HepG2 (cell line): ENCODE data around the gene VIPR1. TPM values are rescaled to one million over a fixed set of nuclear protein-coding genes. Genes with fewer than 3 reads are reported as not detected.

Experiments
- AHR ChIP-seq: IDR thresholded peaks from 2 replicates; pipeline ENCODE4 v1.6.1; 2018; ENCODE audit warnings: missing genetic modification reagents, missing compliant biosample characterization
- ATF7-NPFF ChIP-seq: sonication (generic); formaldehyde crosslinking; IDR thresholded peaks from 2 replicates; pipeline ENCODE4 v1.8.1; 2023; ENCODE audit warnings: mild to moderate bottlenecking, low read depth, missing genetic modification reagents, moderate library complexity
- FIP1L1 ChIP-seq: fragments of 200-400 bp; formaldehyde crosslinking; IDR thresholded peaks from 2 replicates; pipeline ENCODE4 v1.6.1; 2018; ENCODE audit warnings: low read depth, mild to moderate bottlenecking, low read length, moderate library complexity, borderline replicate concordance; ENCODE audit not compliant: insufficient read depth
- GABPB1 ChIP-seq: IDR thresholded peaks from 2 replicates; pipeline ENCODE4 v1.6.1; 2016; ENCODE audit warnings: mild to moderate bottlenecking, missing genetic modification reagents, moderate library complexity, missing compliant biosample characterization
- GMEB1 ChIP-seq: sonication (generic); formaldehyde crosslinking; IDR thresholded peaks from 2 replicates; pipeline ENCODE4 v1.5.1; 2020; ENCODE audit warnings: missing genetic modification reagents, mild to moderate bottlenecking, borderline replicate concordance
- HDAC2 ChIP-seq: sonication (generic); formaldehyde crosslinking; IDR thresholded peaks from 2 replicates; pipeline ENCODE4 v1.4.0; 2020; ENCODE audit warnings: missing genetic modification reagents
- HNF1B ChIP-seq: sonication (generic); formaldehyde crosslinking; IDR thresholded peaks from 2 replicates; pipeline ENCODE4 v1.5.1; 2020; ENCODE audit warnings: mild to moderate bottlenecking, moderate library complexity, missing genetic modification reagents
- POGZ ChIP-seq: sonication (generic); formaldehyde crosslinking; IDR thresholded peaks from 2 replicates; pipeline ENCODE4 v1.4.0; 2020; ENCODE audit warnings: mild to moderate bottlenecking, missing genetic modification reagents
- RBFOX2 ChIP-seq: fragments of 200-400 bp; formaldehyde crosslinking; IDR thresholded peaks from 2 replicates; pipeline ENCODE4 v1.6.1; 2017; ENCODE audit warnings: low read depth, mild to moderate bottlenecking, low read length
- SP140L ChIP-seq: sonication (generic); formaldehyde crosslinking; IDR thresholded peaks from 2 replicates; pipeline ENCODE4 v1.4.0; 2020; ENCODE audit warnings: missing genetic modification reagents, borderline replicate concordance
- ZNF274 ChIP-seq: sonication (generic); formaldehyde crosslinking; IDR thresholded peaks from 2 replicates; pipeline ENCODE4 v1.5.1; 2020; ENCODE audit warnings: mild to moderate bottlenecking, missing genetic modification reagents
- ZSCAN31 ChIP-seq: sonication (generic); formaldehyde crosslinking; IDR thresholded peaks from 2 replicates; pipeline ENCODE4 v1.5.0; 2020; ENCODE audit warnings: low read depth, mild to moderate bottlenecking, missing genetic modification reagents
- polyA plus RNA-seq, 8 experiments: library from polyadenylated mRNA; depleted of rRNA in 3 of 8; stranded (reverse) in 7 of 8; unstranded in 1 of 8; fragments of >200 nt; fragmentation: Illumina TruSeq in 4 of 8; extraction: Trizol in 4 of 8; gene quantifications; 2 replicates each; pipeline versions ENCODE4 v1.2.1 to v1.2.3, GENCODE V29; 2011 to 2016; ENCODE audit warnings: low read depth in 4 of 8, missing spikeins in 1 of 8, mixed read lengths in 1 of 8; ENCODE audit not compliant: insufficient read depth in 1 of 8
- total RNA-seq, 5 experiments: library from RNA; depleted of rRNA; stranded (reverse); fragments of >200 nt; fragmentation: Illumina TruSeq; extraction: Trizol; gene quantifications; 2 replicates each; pipeline ENCODE4 v1.2.3, GENCODE V29; 2016; ENCODE audit warnings: low read depth in 1 of 5
- TF ChIP-seq, protein P1 (sequence below), 2 experiments: sonication (generic) in 1 of 2; formaldehyde crosslinking in 1 of 2; IDR thresholded peaks; 2 replicates each; pipeline versions ENCODE4 v1.6.1 to v1.9.0; 2014 to 2022; ENCODE audit warnings: antibody characterized with exemption in 1 of 2, borderline replicate concordance in 1 of 2, inconsistent platforms in 1 of 2, low read depth in 1 of 2, missing genetic modification reagents in 1 of 2
- TF ChIP-seq, protein P2 (sequence below): sonication (generic); formaldehyde crosslinking; IDR thresholded peaks from 2 replicates; pipeline ENCODE4 v1.5.0; 2020; ENCODE audit warnings: missing genetic modification reagents
- TF ChIP-seq, protein P3 (sequence below): sonication (generic); formaldehyde crosslinking; IDR thresholded peaks from 2 replicates; pipeline ENCODE4 v1.5.1; 2020; ENCODE audit warnings: missing genetic modification reagents, mild to moderate bottlenecking, borderline replicate concordance

Gene VIPR1
- total and polyA plus RNA-seq, 2 of the 13 experiments (the other 11 are each of a cell fraction or from before 2014, with no cell fraction given), result 0.04 to 0.11 TPM

- TF ChIP-seq, protein P1, sequence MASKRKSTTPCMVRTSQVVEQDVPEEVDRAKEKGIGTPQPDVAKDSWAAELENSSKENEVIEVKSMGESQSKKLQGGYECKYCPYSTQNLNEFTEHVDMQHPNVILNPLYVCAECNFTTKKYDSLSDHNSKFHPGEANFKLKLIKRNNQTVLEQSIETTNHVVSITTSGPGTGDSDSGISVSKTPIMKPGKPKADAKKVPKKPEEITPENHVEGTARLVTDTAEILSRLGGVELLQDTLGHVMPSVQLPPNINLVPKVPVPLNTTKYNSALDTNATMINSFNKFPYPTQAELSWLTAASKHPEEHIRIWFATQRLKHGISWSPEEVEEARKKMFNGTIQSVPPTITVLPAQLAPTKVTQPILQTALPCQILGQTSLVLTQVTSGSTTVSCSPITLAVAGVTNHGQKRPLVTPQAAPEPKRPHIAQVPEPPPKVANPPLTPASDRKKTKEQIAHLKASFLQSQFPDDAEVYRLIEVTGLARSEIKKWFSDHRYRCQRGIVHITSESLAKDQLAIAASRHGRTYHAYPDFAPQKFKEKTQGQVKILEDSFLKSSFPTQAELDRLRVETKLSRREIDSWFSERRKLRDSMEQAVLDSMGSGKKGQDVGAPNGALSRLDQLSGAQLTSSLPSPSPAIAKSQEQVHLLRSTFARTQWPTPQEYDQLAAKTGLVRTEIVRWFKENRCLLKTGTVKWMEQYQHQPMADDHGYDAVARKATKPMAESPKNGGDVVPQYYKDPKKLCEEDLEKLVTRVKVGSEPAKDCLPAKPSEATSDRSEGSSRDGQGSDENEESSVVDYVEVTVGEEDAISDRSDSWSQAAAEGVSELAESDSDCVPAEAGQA (IDR thresholded peaks at IDR 0.05; ENCODE audit: low read depth), result peak; percentile 40; the same call in 1 of the 2 replicates
- TF ChIP-seq, protein P1 (CRISPR knock-in tag; IDR thresholded peaks at IDR 0.05; ENCODE audit: borderline replicate concordance), result 0 out of 2 replicates have a peak, but pooled peaks have one; percentile 17
- TF ChIP-seq RBFOX2, result peak; percentile 90
- TF ChIP-seq POGZ (CRISPR knock-in tag), result peak; percentile 68
- TF ChIP-seq FIP1L1, result no peak; the same call in 1 of the 2 replicates
- TF ChIP-seq SP140L, result no peak
- TF ChIP-seq GMEB1 (CRISPR knock-in tag), result peak; percentile 84
- TF ChIP-seq ATF7-NPFF, result 0 out of 2 replicates have a peak, but pooled peaks have one; percentile 22
- peak; percentile 92 for TF ChIP-seq HNF1B (CRISPR knock-in tag)
- peak; percentile 72 for TF ChIP-seq ZNF274 (CRISPR knock-in tag)
- TF ChIP-seq, protein P2, sequence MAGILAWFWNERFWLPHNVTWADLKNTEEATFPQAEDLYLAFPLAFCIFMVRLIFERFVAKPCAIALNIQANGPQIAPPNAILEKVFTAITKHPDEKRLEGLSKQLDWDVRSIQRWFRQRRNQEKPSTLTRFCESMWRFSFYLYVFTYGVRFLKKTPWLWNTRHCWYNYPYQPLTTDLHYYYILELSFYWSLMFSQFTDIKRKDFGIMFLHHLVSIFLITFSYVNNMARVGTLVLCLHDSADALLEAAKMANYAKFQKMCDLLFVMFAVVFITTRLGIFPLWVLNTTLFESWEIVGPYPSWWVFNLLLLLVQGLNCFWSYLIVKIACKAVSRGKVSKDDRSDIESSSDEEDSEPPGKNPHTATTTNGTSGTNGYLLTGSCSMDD (CRISPR knock-in tag), result no peak
- peak; percentile 81 for TF ChIP-seq GABPB1
- peak; percentile 85; the same call in 1 of the 2 replicates for TF ChIP-seq AHR
- TF ChIP-seq, protein P3, sequence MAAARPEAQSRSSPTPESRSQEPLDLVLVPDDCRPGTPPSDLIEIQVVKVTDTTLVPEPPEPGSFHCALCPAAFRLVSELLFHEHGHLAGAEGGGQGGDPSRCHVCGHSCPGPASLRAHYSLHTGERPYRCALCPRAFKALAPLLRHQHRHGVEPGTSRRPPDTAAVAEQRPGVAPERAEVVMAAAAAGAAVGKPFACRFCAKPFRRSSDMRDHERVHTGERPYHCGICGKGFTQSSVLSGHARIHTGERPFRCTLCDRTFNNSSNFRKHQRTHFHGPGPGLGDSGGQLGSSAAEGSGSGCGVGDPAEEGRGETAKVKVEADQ (CRISPR knock-in tag), result peak; percentile 79; the same call in 1 of the 2 replicates
- no peak; the same call in 1 of the 2 replicates for TF ChIP-seq ZSCAN31 (CRISPR knock-in tag)
- TF ChIP-seq HDAC2 (CRISPR knock-in tag), result peak; percentile 32
Measured at GRCh38 chr3:42581709-42582473, 79.4 kb downstream of the VIPR1 start, which contains the start of gene SEC22C (continued).
